Measurements from ENCODE around the gene APBB1IP. TPM values are rescaled to one million over a fixed set of nuclear protein-coding genes. Genes with fewer than 3 reads are reported as not detected.
A peak's percentile ranks its signal among the peaks of the same experiment; 100 is the strongest.
"Not testable (repeated sequence)": the region's sequence is repeated elsewhere in the genome, so short reads cannot be mapped to it uniquely, and the experiment has no call there.

Gene APBB1IP
- total RNA-seq, 2 experiments from 2014 or later: 66.3 to 68.0 TPM

DNA sequence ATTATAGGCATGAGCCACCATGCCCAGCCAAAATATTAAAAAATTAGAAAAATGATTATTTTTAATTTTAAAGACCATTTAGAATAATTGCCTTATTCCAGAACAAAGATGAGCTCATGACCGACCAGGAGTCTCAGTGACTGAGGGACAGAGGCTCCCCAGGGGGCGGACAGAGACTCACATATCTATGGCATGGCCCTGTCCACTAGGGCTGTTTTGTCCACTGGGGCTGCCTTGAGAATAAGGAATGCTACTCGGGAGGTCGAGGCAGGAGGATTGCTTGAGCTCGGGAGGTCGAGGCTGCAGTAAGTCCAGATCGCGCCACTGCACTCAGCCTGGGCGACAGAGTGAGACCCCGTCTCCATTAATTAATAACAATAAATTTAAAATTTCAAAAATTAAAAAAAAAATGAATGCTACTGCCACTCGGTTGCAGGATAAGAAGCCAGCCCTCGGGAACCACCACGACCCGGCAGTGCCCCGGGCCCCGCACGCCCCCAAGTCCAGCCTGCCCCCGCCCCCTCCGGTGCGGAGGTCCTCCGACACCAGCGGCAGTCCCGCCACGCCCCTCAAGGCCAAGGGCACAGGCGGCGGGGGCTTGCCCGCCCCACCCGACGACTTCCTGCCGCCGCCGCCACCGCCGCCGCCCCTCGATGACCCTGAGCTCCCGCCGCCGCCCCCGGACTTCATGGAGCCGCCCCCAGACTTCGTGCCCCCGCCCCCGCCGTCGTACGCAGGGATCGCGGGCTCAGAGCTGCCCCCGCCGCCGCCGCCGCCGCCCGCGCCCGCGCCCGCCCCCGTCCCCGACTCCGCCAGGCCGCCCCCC is 128.6 kb downstream of the APBB1IP start:
- DNase-seq: no peak
- Mint-ChIP-seq H3K9me3 (peaks cover 7% of the 10 kb centered on the region), H3K27ac (no peak overlapping the region), H3K36me3 (peaks cover 54% of the 10 kb centered on the region), H3K4me3 (no peak overlapping the region), H3K4me1 (no peaks in the 10 kb centered on the region), H3K27me3 (no peaks in the 10 kb centered on the region)

DNA sequence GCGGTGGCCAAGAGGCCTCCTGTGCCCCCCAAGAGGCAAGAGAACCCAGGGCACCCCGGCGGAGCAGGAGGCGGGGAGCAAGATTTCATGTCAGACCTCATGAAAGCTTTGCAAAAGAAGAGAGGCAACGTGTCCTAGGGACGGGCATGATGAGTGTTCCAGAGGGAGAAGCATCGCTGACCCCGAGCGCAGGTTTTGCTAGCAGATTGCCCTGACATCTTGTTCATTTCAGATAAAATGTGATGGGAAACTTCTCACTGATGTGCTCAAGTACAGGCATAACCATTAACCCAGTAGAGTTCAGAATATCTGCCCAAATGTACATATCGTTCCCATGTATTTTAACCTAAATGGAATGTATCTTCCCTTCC is 129.2 kb downstream of the APBB1IP start:
- H3K27ac Mint-ChIP-seq: no peak overlapping the region
- no peak for DNase-seq
- peaks cover 9% of the 10 kb centered on the region for H3K9me3 Mint-ChIP-seq
- H3K36me3 Mint-ChIP-seq: peaks cover 55% of the 10 kb centered on the region
- no peak overlapping the region for H3K4me3 Mint-ChIP-seq
- H3K27me3 Mint-ChIP-seq: no peaks in the 10 kb centered on the region
- no peaks in the 10 kb centered on the region for H3K4me1 Mint-ChIP-seq

- H3K27ac Mint-ChIP-seq: no peak overlapping the region
- H3K36me3 Mint-ChIP-seq: peaks cover 70% of the 10 kb centered on the region
- no peak overlapping the region for H3K4me3 Mint-ChIP-seq
- peaks cover 3% of the 10 kb centered on the region for H3K4me1 Mint-ChIP-seq
- no peak for DNase-seq
- H3K9me3 Mint-ChIP-seq: peaks cover 23% of the 10 kb centered on the region
- no peaks in the 10 kb centered on the region for H3K27me3 Mint-ChIP-seq
Measured at GRCh38 chr10:26571655-26572054, 133.5 kb downstream of the APBB1IP start.

DNA sequence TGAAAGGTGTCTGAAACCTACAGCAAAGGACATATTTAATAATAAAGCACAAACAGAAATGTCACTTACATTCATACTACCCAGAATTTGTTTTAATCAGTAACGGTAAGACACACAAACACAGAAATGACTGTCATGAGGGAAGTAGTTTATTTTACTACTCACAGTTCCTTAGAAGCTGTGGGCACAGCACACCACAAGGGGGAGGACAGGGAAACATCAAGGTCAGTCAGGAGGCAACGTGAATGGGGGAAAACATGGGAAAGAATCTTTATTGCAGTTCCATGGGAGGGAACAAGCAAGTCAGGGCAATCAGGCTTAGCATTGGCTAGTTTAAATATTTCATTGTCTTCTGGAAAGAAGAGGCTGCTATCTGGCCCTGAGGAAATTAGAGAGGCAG is 135.5 kb downstream of the APBB1IP start:
- DNase-seq: no peak
- Mint-ChIP-seq H3K27me3 (no peaks in the 10 kb centered on the region), H3K36me3 (peaks cover 57% of the 10 kb centered on the region), H3K4me1 (peaks cover 3% of the 10 kb centered on the region), H3K4me3 (no peak overlapping the region), H3K9me3 (peaks cover 23% of the 10 kb centered on the region), H3K27ac (no peak overlapping the region)

DNA sequence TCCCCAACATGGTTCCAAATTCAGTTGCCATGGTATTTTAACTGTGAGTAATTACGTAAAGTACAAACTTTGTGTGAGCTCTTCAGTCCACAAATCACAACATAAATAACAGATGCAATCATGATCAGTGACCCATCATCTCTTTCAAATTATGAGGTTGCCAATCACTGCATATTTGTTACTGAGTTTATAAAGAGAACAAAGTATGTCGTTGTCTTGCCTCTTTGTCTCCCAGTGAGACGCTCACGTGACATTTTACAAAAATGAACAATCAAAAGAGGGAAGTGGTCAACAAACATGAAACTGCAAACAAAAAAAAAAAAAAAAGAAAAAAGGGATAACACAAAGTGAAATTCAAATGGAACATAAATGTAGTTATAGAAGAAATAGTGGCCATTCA is 136.6 kb downstream of the APBB1IP start:
- Mint-ChIP-seq H3K9me3 (peaks cover 23% of the 10 kb centered on the region), H3K27ac (peak overlapping the region; percentile 17), H3K4me1 (peaks cover 3% of the 10 kb centered on the region), H3K4me3 (no peak overlapping the region), H3K27me3 (no peaks in the 10 kb centered on the region), H3K36me3 (peaks cover 51% of the 10 kb centered on the region)
- no peak for DNase-seq

GRCh38 chr10:26578371-26578770 is 140.2 kb downstream of the APBB1IP start:
- not testable (repeated sequence) for H3K27me3 Mint-ChIP-seq, DNase-seq, H3K27ac Mint-ChIP-seq, H3K4me1 Mint-ChIP-seq, H3K4me3 Mint-ChIP-seq
- H3K9me3 Mint-ChIP-seq: peaks cover 14% of the 10 kb centered on the region
- peaks cover 23% of the 10 kb centered on the region for H3K36me3 Mint-ChIP-seq

- Mint-ChIP-seq H3K9me3 (peaks cover 10% of the 10 kb centered on the region), H3K4me3 (no peak overlapping the region), H3K36me3 (peaks cover 14% of the 10 kb centered on the region), H3K4me1 (peaks cover 3% of the 10 kb centered on the region), H3K27me3 (no peaks in the 10 kb centered on the region), H3K27ac (no peak overlapping the region)
- DNase-seq: no peak
Measured at GRCh38 chr10:26579256-26580063, 141.3 kb downstream of the APBB1IP start.

DNA sequence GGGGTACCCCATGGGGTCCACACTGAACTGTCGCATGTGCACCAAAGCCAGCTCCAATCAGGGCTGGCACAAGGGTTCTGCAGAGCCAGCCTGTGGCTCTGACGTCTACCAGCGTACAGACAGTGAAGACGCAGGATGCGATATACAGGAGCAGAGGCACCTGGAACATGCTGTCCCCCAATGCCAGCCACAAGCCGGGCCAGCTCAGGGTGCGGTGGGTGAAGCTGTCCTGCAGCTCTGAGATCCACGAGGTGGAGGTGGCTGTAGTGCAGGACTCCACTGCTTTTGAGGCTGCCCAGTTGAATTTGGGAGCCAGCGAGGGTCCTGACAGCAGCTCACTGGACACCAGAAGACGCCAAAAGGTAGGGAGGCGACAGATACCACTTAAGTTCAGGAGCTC is 148.1 kb downstream of the APBB1IP start:
- no peak for DNase-seq
- no peak overlapping the region for H3K4me3 Mint-ChIP-seq
- H3K36me3 Mint-ChIP-seq: no peaks in the 10 kb centered on the region
- no peaks in the 10 kb centered on the region for H3K27me3 Mint-ChIP-seq
- H3K9me3 Mint-ChIP-seq: no peaks in the 10 kb centered on the region
- no peak overlapping the region for H3K27ac Mint-ChIP-seq
- no peaks in the 10 kb centered on the region for H3K4me1 Mint-ChIP-seq

DNA sequence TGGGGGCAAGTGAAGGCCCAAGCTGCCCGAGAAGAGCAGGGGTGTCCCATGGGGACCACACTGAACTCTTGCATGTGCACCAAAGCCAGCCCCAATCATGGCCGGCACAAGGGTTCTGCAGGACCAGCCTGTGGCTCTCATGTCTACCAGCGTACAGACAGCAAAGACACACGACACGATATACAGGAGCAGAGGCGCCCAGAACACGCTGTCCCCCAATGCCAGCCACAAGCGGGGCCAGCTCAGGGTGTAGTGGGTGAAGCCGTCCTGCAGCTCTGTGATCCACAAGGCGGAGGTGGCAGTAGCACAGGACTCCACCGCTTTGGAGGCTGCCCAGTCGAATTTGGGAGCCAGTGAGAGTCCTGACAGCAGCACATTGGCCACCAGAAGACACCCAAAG is 150.5 kb downstream of the APBB1IP start:
- no peak for DNase-seq
- H3K27ac Mint-ChIP-seq: no peak overlapping the region
- H3K9me3 Mint-ChIP-seq: no peaks in the 10 kb centered on the region
- H3K4me3 Mint-ChIP-seq: no peak overlapping the region
- no peaks in the 10 kb centered on the region for H3K27me3 Mint-ChIP-seq
- no peaks in the 10 kb centered on the region for H3K4me1 Mint-ChIP-seq
- H3K36me3 Mint-ChIP-seq: no peaks in the 10 kb centered on the region

GRCh38 chr10:26589813-26590212 is 151.7 kb downstream of the APBB1IP start:
- H3K4me1 Mint-ChIP-seq, H3K27ac Mint-ChIP-seq, H3K4me3 Mint-ChIP-seq, DNase-seq, H3K27me3 Mint-ChIP-seq, H3K36me3 Mint-ChIP-seq, H3K9me3 Mint-ChIP-seq: not testable (repeated sequence)

DNA sequence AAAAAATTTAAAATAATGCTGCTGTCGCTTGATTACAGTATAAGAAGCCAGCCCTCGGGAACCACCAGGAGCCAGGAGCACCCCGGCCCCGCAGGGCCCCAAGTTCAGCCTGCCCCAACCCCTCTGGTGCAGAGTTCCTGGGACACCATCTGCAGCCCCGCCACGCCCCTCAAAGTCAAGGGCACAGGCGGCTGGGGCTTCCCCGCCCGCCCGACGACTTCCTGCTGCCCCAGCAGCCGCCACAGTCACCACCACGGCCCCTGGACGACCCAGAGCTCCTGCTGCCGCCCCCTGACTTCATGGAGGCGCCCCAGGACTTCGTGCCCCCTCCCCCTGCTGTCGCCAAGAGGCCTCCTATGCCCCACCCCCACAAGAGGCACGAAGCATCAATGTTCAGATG is 155.8 kb downstream of the APBB1IP start:
- peaks cover 5% of the 10 kb centered on the region for H3K36me3 Mint-ChIP-seq
- H3K4me3 Mint-ChIP-seq: no peak overlapping the region
- no peaks in the 10 kb centered on the region for H3K4me1 Mint-ChIP-seq
- peak; percentile 6 for DNase-seq
- H3K9me3 Mint-ChIP-seq: no peaks in the 10 kb centered on the region
- no peak overlapping the region for H3K27ac Mint-ChIP-seq
- H3K27me3 Mint-ChIP-seq: no peaks in the 10 kb centered on the region

- H3K4me3 Mint-ChIP-seq, H3K36me3 Mint-ChIP-seq, H3K27me3 Mint-ChIP-seq: not testable (repeated sequence)
Measured at GRCh38 chr10:26603283-26603682, 165.1 kb downstream of the APBB1IP start.

GRCh38 chr10:26604320-26605093 is 166.4 kb downstream of the APBB1IP start:
- not testable (repeated sequence) for H3K36me3 Mint-ChIP-seq, H3K4me3 Mint-ChIP-seq, H3K27ac Mint-ChIP-seq, H3K9me3 Mint-ChIP-seq, H3K27me3 Mint-ChIP-seq, DNase-seq, H3K4me1 Mint-ChIP-seq

More at GRCh38 chr10:26603283-26603682, 165.1 kb downstream of the APBB1IP start:
- DNase-seq, H3K4me1 Mint-ChIP-seq, H3K9me3 Mint-ChIP-seq, H3K27ac Mint-ChIP-seq: not testable (repeated sequence)

DNA sequence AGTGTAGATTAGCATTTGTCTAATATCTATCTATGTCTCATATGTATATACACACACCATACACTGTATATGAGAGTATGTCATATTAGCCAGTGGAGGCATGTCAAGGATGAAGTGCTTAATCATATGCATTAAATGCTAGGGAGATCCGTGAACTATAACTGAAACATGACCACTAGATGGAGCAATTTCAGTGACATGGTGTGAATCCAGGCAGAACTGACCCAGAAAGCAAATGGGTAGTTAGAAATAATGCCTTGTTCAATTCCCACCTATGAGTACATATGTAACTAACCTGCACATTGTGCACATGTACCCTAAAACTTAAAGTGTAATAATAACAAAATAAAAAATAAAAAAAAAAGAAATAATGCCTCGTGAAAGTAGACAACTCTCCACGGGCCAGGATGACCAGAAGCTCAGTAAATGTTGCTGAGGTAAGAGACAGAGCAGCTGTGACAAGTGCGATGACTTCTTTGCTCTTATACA is 168.3 kb downstream of the APBB1IP start:
- H3K36me3 Mint-ChIP-seq, H3K4me1 Mint-ChIP-seq, H3K9me3 Mint-ChIP-seq, DNase-seq, H3K4me3 Mint-ChIP-seq, H3K27ac Mint-ChIP-seq, H3K27me3 Mint-ChIP-seq: not testable (repeated sequence)

All from activated naive CD8-positive, alpha-beta T cell treated with anti-CD3 and anti-CD28 coated beads for 36 hours (primary cell).